HG02938 (cell line): ENCODE results near the gene ZNF283.

Experiments
- ATAC-seq: cut with Tn5 transposase; IDR thresholded peaks from one replicate; pipeline ENCODE4 v1.9.1; 2021; ENCODE audit warnings: mild to moderate bottlenecking, moderate library complexity; ENCODE audit not compliant: unreplicated experiment

ZNF283 gene

GRCh38 chr19:43826787-43827754, at the start of gene ZNF283:
TSS of gene ZNF283 (plus strand) at chr19:43827321. CDS start at chr19:43833505, 6,184 bp downstream.
- ATAC-seq = peak; percentile 76

DNA sequence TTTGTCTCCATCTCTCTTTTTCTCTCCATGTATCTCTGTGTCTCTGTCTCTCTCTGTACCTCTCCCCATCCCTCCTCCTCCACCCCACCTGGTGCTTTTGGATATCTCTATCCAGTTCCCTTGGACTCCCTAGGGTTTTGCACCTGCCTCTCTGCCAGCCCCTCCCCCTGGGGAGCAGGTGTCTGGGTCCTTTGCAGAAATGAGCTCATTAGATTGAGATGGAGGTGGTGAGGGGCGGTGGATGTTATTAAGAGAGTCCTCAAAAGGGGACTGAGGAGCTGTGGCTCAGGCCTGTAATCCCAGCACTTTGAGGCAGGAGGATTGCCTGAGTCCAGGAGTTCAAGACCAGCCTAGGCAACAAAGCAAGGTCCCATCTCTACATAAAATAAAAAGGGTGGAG, 48.5 kb upstream of the ZNF283 start:
- no peak for ATAC-seq

- no peak for ATAC-seq
Observed at GRCh38 chr19:43779147-43779819, 47.8 kb upstream of the ZNF283 start.

- ATAC-seq = no peak
Observed at GRCh38 chr19:43779820-43780219, 47.3 kb upstream of the ZNF283 start.

- ATAC-seq = no peak
Observed at GRCh38 chr19:43780706-43781525, 46.2 kb upstream of the ZNF283 start, which contains the start of gene KCNN4. TSS of gene KCNN4 (minus strand) at chr19:43780973. CDS start at chr19:43780861, 112 bp downstream.

GRCh38 chr19:43781630-43782310, 45.4 kb upstream of the ZNF283 start:
- no peak for ATAC-seq

GRCh38 chr19:43782311-43782660, 44.8 kb upstream of the ZNF283 start:
- no peak for ATAC-seq

DNA sequence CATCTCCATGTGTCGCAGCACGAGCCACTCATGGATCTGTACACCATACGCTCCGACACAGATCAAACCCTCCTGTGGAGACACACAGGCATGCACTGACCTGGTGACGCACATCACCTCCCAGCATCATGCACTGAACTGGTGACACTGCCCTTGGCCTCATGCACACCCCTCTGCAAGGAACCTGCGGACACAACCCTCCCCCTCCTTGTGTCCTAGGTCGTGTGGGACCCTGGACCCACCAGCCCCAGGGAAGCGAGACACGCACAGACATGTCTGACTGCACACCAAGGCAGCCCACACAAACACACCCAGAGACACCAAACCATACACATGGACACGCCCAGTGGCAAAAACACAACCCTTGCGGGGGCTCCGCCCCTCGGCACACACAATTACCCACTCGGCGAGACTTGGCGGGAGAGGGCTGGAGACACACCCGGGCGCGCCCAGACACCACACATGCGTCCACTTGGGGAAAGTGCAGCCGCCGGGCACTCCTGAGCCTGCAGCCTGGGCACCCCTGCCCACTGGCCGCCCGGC, 44.4 kb upstream of the ZNF283 start:
- no peak for ATAC-seq

- ATAC-seq = no peak
Observed at GRCh38 chr19:43783636-43784035, 43.5 kb upstream of the ZNF283 start.

GRCh38 chr19:43784241-43784980, 42.7 kb upstream of the ZNF283 start:
- no peak for ATAC-seq

DNA sequence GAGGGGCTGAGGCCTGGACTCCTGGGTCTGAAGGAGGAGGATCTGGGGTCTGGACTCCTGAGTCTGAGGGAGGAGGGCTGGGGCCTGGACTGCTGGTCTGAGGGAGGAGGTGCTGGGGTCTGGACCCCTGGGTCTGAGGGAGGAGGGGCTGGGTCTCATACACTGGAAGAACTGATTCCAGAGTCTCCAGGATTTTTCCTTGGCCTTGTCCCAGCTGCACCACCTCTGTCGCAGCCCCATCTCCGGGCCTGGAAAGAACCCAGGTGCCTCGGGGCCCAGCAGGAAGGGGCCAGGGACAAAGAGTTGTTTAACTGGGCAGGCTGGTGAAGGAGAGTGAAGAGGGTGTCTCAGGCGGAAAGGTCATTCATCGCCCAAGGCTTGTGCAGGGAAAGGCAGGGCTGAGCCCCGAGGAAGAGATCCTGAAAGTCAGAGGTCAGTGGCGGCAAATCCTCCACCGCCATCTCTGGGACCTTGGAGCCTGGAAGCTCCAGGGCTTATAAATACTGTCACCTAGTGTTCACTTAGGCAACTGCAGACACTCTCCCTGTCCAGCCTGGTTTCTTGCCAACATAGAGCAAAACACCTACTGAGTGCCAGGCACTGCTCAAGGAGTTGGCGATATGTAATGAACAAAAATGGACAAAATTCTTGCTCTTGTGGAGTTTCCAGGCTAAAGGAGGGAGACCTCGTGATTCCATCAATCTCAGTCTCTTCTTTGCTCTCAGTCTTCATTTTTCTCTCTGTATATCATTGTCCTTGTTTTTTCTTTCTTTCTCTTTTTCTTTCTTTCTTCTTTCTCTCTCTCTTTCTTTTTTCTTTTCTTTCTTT, 41.9 kb upstream of the ZNF283 start:
- no peak for ATAC-seq

DNA sequence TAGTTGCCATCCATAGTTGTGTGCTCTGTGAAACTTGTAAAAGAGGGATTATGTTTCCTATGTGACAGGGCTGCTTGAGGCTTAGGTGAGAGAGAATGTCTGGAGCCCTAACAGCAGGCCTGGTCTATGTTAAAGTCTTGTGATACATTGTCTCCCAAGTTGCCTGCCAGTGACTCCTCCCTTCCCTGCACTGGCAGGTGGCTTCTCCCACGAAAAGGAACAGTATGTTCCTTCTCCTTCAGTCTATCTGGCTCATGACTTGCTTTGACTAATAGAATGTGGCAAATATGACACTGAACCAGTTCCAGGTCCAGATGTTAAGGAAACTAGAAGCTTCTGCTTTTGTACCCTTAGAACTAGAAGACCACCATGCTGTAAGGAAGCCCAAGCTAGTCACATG, 40.5 kb upstream of the ZNF283 start:
- no peak for ATAC-seq

- no peak for ATAC-seq
Observed at GRCh38 chr19:43789029-43789428, 38.1 kb upstream of the ZNF283 start.

- ATAC-seq = no peak
Observed at GRCh38 chr19:43790587-43790986, 36.5 kb upstream of the ZNF283 start.

DNA sequence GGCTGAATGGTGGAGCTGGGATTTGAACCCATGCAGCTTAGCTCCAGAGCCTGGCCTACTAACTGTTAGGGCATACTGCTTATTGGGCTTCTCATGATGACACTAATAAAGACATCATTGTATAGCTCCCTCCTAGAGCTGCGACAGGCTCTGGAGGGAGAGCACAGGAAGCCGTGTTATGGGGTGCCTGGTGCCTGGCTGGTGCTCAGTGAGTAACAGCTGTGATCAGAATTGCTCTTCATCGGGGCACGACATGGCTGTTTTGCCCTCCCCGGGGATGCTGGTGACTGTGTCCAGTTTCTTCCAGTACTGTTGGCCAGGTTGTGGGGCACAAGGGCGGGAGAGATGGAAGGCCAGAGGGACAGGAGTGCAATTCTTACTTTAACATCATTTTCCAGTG, 30.0 kb upstream of the ZNF283 start:
- ATAC-seq = no peak

- ATAC-seq = no peak
Observed at GRCh38 chr19:43797556-43797955, 29.6 kb upstream of the ZNF283 start.

- no peak for ATAC-seq
Observed at GRCh38 chr19:43798026-43798545, 29.0 kb upstream of the ZNF283 start.
